ENCODE data around the gene KIF2B. TPM values are rescaled to one million over a fixed set of nuclear protein-coding genes. Genes with fewer than 3 reads are reported as not detected.

Gene KIF2B
- total and polyA plus RNA-seq, 12 donors: not detected

- 76 to 83% (median 79%) methylated on average over 3 to 5 of the region's 5 CpGs for WGBS, 4 donors
- no peak overlapping the region for H3K4me3 ChIP-seq
Measured at GRCh38 chr17:53792997-53793396, 29.7 kb upstream of the KIF2B start.

GRCh38 chr17:53794875-53795274, 27.9 kb upstream of the KIF2B start:
- no peaks in the 10 kb centered on the region for H3K36me3 ChIP-seq (replicated peaks in 1 of 2)
- no peaks in the 10 kb centered on the region for H3K4me1 ChIP-seq (replicated peaks in 1 of 2)
- no peak for DNase-seq
- H3K4me3 ChIP-seq: no peak overlapping the region
- H3K27me3 ChIP-seq: no peaks in the 10 kb centered on the region
- intact Hi-C loops (cut with DNase I): no loop called here
- TF ChIP-seq POLR2A (IDR thresholded peaks at IDR 0.05): no peak
- no peak for TF ChIP-seq CTCF (IDR thresholded peaks at IDR 0.05)
- no peaks in the 10 kb centered on the region for H3K9me3 ChIP-seq (replicated peaks in 1 of 3)
- no peak overlapping the region for H3K27ac ChIP-seq

More at GRCh38 chr17:53792997-53793396, 29.7 kb upstream of the KIF2B start:
- TF ChIP-seq POLR2A (IDR thresholded peaks at IDR 0.05) (no peak), CTCF (IDR thresholded peaks at IDR 0.05) (no peak)
- Histone ChIP-seq H3K9me3 (replicated peaks in 1 of 3) (no peaks in the 10 kb centered on the region), H3K4me1 (replicated peaks in 1 of 2) (no peaks in the 10 kb centered on the region), H3K36me3 (replicated peaks in 1 of 2) (no peaks in the 10 kb centered on the region), H3K27ac (no peak overlapping the region), H3K27me3 (no peaks in the 10 kb centered on the region)
- intact Hi-C loops (cut with DNase I): no loop called here
- no peak for DNase-seq

GRCh38 chr17:53796642-53797041, 26.1 kb upstream of the KIF2B start:
- TF ChIP-seq CTCF (IDR thresholded peaks at IDR 0.05): no peak
- no peak for TF ChIP-seq POLR2A (IDR thresholded peaks at IDR 0.05)
- Histone ChIP-seq H3K9me3 (replicated peaks in 1 of 3) (no peaks in the 10 kb centered on the region), H3K36me3 (replicated peaks in 1 of 2) (no peaks in the 10 kb centered on the region), H3K27ac (no peak overlapping the region), H3K4me1 (replicated peaks in 1 of 2) (no peaks in the 10 kb centered on the region), H3K27me3 (no peaks in the 10 kb centered on the region), H3K4me3 (no peak overlapping the region)
- DNase-seq: no peak
- WGBS, 4 donors: 47 to 83% (median 66%) methylated on average over 1 of the region's 1 CpG
- intact Hi-C loops (cut with DNase I): no loop called here

- TF ChIP-seq POLR2A (IDR thresholded peaks at IDR 0.05): no peak
- no peak for TF ChIP-seq CTCF (IDR thresholded peaks at IDR 0.05)
- Histone ChIP-seq H3K27ac (no peak overlapping the region), H3K27me3 (no peaks in the 10 kb centered on the region), H3K4me3 (no peak overlapping the region), H3K36me3 (replicated peaks in 1 of 2) (no peaks in the 10 kb centered on the region), H3K9me3 (replicated peaks in 1 of 3) (no peaks in the 10 kb centered on the region), H3K4me1 (replicated peaks in 1 of 2) (no peaks in the 10 kb centered on the region)
- no peak for DNase-seq
- intact Hi-C loops (cut with DNase I): no loop called here
- WGBS, 4 donors: 54 to 59% (median 55%) methylated on average over 4 of the region's 4 CpGs
Measured at GRCh38 chr17:53797501-53797900, 25.2 kb upstream of the KIF2B start.

Measured in adrenal gland (tissue), 12 donors.